ENCODE data around the gene WDR59.

DNA sequence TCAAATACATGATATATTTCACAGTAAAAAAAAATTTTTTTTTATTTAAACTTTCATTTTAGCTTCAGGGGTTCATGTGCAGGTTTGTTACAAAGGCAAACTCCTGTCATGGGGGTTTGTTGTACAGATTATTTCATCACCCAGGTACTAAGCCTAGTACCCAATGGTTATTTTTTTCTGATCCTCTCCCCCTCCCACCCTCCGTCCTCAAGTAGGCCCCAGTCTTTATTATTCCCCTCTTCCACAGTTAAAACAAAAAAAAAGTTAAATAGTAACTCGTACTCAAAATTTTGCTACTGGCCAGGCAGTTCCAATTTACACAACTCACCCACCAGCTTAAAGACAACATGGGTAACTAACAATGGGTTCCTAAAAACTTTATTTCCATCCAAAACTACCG is 63.9 kb downstream of the WDR59 start:
- no peak for TF ChIP-seq POLR2A (IDR thresholded peaks at IDR 0.05)
- TF ChIP-seq, protein P1, sequence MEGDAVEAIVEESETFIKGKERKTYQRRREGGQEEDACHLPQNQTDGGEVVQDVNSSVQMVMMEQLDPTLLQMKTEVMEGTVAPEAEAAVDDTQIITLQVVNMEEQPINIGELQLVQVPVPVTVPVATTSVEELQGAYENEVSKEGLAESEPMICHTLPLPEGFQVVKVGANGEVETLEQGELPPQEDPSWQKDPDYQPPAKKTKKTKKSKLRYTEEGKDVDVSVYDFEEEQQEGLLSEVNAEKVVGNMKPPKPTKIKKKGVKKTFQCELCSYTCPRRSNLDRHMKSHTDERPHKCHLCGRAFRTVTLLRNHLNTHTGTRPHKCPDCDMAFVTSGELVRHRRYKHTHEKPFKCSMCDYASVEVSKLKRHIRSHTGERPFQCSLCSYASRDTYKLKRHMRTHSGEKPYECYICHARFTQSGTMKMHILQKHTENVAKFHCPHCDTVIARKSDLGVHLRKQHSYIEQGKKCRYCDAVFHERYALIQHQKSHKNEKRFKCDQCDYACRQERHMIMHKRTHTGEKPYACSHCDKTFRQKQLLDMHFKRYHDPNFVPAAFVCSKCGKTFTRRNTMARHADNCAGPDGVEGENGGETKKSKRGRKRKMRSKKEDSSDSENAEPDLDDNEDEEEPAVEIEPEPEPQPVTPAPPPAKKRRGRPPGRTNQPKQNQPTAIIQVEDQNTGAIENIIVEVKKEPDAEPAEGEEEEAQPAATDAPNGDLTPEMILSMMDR (IDR thresholded peaks at IDR 0.05 in 4 of 5, conservative IDR thresholded peaks at IDR 0.05 in 1 of 5): no peak

All from gastrocnemius medialis (tissue), 4 donors.